Esophagus squamous epithelium (tissue), 4 donors: ENCODE measurements around the gene LGALS7.

Source experiments
- POLR2A ChIP-seq, 4 donors: fragments of 450-650 bp; IDR thresholded peaks; one replicate each; pipeline ENCODE4 v1.6.1; 2017; ENCODE audit warnings: antibody characterized with exemption in 4 of 4, mild to moderate bottlenecking in 4 of 4, moderate library complexity in 3 of 4
- TF ChIP-seq, protein P1 (sequence below), 6 experiments: fragments of 450-650 bp in 4 of 6; fragments of 200-600 bp in 2 of 6; sonication (generic) in 2 of 6; IDR thresholded peaks; one replicate each; pipeline ENCODE4 v1.5.1; 2016 to 2019; ENCODE audit warnings: antibody characterized with exemption in 6 of 6, mild to moderate bottlenecking in 4 of 6, moderate library complexity in 4 of 6

DNA sequence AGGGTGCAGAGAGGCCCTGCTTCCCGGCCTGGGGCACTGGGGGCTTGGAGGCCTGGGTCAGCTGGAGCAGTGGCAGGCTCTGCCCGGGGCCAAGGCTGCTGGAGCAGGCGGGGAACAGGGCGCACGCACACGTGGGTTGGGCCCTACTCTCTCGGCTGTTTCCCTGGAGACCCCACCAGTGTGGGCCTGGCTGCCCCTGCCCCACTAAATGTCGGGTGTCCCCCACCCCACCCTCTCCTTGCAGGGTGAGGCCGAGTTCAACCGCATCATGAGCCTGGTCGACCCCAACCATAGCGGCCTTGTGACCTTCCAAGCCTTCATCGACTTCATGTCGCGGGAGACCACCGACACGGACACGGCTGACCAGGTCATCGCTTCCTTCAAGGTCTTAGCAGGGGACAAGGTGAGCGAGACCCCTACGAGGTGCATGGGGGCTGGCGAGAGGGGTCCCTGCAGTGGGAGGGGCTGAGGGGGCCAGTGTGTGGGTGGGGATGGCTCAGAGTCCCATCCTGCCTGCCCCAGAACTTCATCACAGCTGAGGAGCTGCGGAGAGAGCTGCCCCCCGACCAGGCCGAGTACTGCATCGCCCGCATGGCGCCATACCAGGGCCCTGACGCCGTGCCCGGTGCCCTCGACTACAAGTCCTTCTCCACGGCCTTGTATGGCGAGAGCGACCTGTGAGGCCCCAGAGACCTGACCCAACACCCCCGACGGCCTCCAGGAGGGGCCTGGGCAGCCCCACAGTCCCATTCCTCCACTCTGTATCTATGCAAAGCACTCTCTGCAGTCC is 44.4 kb downstream of the LGALS7 start:
- TF ChIP-seq, protein P1, sequence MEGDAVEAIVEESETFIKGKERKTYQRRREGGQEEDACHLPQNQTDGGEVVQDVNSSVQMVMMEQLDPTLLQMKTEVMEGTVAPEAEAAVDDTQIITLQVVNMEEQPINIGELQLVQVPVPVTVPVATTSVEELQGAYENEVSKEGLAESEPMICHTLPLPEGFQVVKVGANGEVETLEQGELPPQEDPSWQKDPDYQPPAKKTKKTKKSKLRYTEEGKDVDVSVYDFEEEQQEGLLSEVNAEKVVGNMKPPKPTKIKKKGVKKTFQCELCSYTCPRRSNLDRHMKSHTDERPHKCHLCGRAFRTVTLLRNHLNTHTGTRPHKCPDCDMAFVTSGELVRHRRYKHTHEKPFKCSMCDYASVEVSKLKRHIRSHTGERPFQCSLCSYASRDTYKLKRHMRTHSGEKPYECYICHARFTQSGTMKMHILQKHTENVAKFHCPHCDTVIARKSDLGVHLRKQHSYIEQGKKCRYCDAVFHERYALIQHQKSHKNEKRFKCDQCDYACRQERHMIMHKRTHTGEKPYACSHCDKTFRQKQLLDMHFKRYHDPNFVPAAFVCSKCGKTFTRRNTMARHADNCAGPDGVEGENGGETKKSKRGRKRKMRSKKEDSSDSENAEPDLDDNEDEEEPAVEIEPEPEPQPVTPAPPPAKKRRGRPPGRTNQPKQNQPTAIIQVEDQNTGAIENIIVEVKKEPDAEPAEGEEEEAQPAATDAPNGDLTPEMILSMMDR (IDR thresholded peaks at IDR 0.05): no peak
- no peak for TF ChIP-seq POLR2A (IDR thresholded peaks at IDR 0.05)
